HG03439 (cell line): Measurements from ENCODE around the gene ROBO1.

ENCODE experiments used
- ATAC-seq: cut with Tn5 transposase; IDR thresholded peaks from one replicate; pipeline ENCODE4 v1.9.1; 2021; ENCODE audit warnings: mild to moderate bottlenecking, moderate library complexity; ENCODE audit not compliant: unreplicated experiment

The ROBO1 gene

GRCh38 chr3:78823434-78823833 lies 944.4 kb downstream of the ROBO1 start:
- ATAC-seq, result no peak

- no peak for ATAC-seq
Observed at GRCh38 chr3:78822726-78823125, 945.1 kb downstream of the ROBO1 start.

GRCh38 chr3:78820542-78820941 lies 947.3 kb downstream of the ROBO1 start:
- ATAC-seq, result no peak

GRCh38 chr3:78818161-78818985 lies 949.4 kb downstream of the ROBO1 start:
- no peak for ATAC-seq

- ATAC-seq, result no peak
Observed at GRCh38 chr3:78814893-78815562, 952.8 kb downstream of the ROBO1 start.

- ATAC-seq, result no peak
Observed at GRCh38 chr3:78812166-78812565, 955.6 kb downstream of the ROBO1 start.

- no peak for ATAC-seq
Observed at GRCh38 chr3:78809966-78810365, 957.8 kb downstream of the ROBO1 start.

- ATAC-seq, result no peak
Observed at GRCh38 chr3:78804251-78805037, 963.4 kb downstream of the ROBO1 start.

GRCh38 chr3:78802562-78802930 lies 965.3 kb downstream of the ROBO1 start:
- no peak for ATAC-seq

GRCh38 chr3:78801926-78802561 lies 965.8 kb downstream of the ROBO1 start:
- ATAC-seq, result no peak

- no peak for ATAC-seq
Observed at GRCh38 chr3:78799681-78800080, 968.1 kb downstream of the ROBO1 start.

GRCh38 chr3:78798266-78798832 lies 969.4 kb downstream of the ROBO1 start:
- no peak for ATAC-seq

- no peak for ATAC-seq
Observed at GRCh38 chr3:78794431-78794830, 973.4 kb downstream of the ROBO1 start.

GRCh38 chr3:78792733-78793132 lies 975.1 kb downstream of the ROBO1 start:
- ATAC-seq, result no peak

- ATAC-seq, result no peak
Observed at GRCh38 chr3:78792212-78792611, 975.6 kb downstream of the ROBO1 start.

- no peak for ATAC-seq
Observed at GRCh38 chr3:78791753-78792152, 976.0 kb downstream of the ROBO1 start.

GRCh38 chr3:78788839-78789238 lies 979.0 kb downstream of the ROBO1 start:
- ATAC-seq, result no peak

GRCh38 chr3:78785004-78785403 lies 982.8 kb downstream of the ROBO1 start:
- ATAC-seq, result no peak

- ATAC-seq, result no peak
Observed at GRCh38 chr3:78781351-78781750, 986.4 kb downstream of the ROBO1 start.

GRCh38 chr3:78765671-78766485 lies 1001.9 kb downstream of the ROBO1 start:
- no peak for ATAC-seq
